GM18861 (cell line): Measurements from ENCODE around the gene CHD9.

ENCODE experiments used
- ATAC-seq: cut with Tn5 transposase; IDR thresholded peaks from one replicate; pipeline ENCODE4 v1.9.1; 2021; ENCODE audit not compliant: unreplicated experiment

Gene CHD9

GRCh38 chr16:53356478-53357207 lies 301.9 kb downstream of the CHD9 start:
- no peak for ATAC-seq

- ATAC-seq, result no peak
These were observed 302.4 kb downstream of the CHD9 start for GRCh38 chr16:53357208-53357586.

- ATAC-seq, result no peak
These were observed 303.2 kb downstream of the CHD9 start for GRCh38 chr16:53357955-53358354.

GRCh38 chr16:53358884-53359283 lies 304.1 kb downstream of the CHD9 start:
- no peak for ATAC-seq

GRCh38 chr16:53369921-53370320 lies 315.1 kb downstream of the CHD9 start:
- no peak for ATAC-seq

- ATAC-seq, result no peak
These were observed 316.0 kb downstream of the CHD9 start for GRCh38 chr16:53370827-53371226.

GRCh38 chr16:53372992-53373871 lies 318.4 kb downstream of the CHD9 start:
- no peak for ATAC-seq

- ATAC-seq, result no peak
These were observed 320.0 kb downstream of the CHD9 start for GRCh38 chr16:53374800-53375199.

- ATAC-seq, result no peak
These were observed 323.3 kb downstream of the CHD9 start for GRCh38 chr16:53378138-53378537.
